ENCODE data around the gene UBE2J2. TPM values are rescaled to one million over a fixed set of nuclear protein-coding genes. Genes with fewer than 3 reads are reported as not detected.

Gene UBE2J2
- total RNA-seq, 2 donors from 2014 or later = 69.9 to 72.7 TPM

DNA sequence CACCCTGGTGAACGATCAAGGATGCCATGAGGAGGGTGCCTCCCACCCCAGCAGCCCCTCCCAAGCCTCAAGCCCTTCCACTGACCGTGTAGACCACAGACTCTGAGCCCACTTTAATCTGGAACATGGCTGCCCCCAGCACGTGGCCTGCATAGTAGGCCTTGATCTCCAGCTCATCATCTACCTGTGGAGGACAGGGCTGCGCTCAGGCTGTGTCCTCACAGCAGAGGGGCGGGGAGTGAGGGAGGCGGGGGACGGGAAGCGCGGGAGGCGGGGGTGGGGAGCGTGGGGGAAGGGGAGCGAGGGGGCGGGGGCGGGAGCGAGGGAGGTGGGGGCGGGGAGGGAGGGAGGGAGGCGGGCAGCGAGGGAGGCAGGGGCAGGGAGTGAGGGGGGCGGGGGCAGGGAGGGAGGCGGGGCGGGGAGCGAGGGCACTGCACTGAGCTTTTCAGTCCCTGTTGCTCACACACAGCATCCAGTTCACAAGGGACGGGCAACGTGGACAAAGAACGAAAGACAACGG lies 41.8 kb upstream of the UBE2J2 start:
- Mint-ChIP-seq H3K4me1 (peaks cover 3% of the 10 kb centered on the region), H3K9me3 (no peaks in the 10 kb centered on the region), H3K36me3 (ENCODE audit: low read depth) (peaks cover 37% of the 10 kb centered on the region), H3K27ac (peak overlapping the region; percentile 52), H3K27me3 (ENCODE audit: insufficient read depth) (no peaks in the 10 kb centered on the region), H3K4me3 (no peak overlapping the region)
- Histone ChIP-seq H3K4me3 (ENCODE audit: low read length) (no peak overlapping the region), H3K4me1 (ENCODE audit: control insufficient read depth, insufficient read depth, low read length) (no peaks in the 10 kb centered on the region), H3K27me3 (ENCODE audit: control insufficient read depth, insufficient read depth, low read length, poor library complexity, severe bottlenecking) (no peaks in the 10 kb centered on the region), H3K27ac (ENCODE audit: low read depth, low read length) (peak overlapping the region; percentile 63), H3K36me3 (ENCODE audit: control insufficient read depth, insufficient read depth, low read length) (peaks cover 59% of the 10 kb centered on the region), H3K9ac (ENCODE audit: extremely low read depth, low read length, poor library complexity, severe bottlenecking) (no peak overlapping the region), H3K9me3 (ENCODE audit: control insufficient read depth, low read length) (no peaks in the 10 kb centered on the region)
- TF ChIP-seq CTCF (conservative IDR thresholded peaks at IDR 0.05) = no peak
- 37 to 43% methylated on average over 6 to 9 of the region's 26 CpGs for WGBS, 2 experiments (ENCODE audit: insufficient coverage in 1 of 2, insufficient read length in 1 of 2)
- peak; percentile 83 for DNase-seq

- Mint-ChIP-seq H3K27ac (peak overlapping the region; percentile 52), H3K4me3 (no peak overlapping the region), H3K27me3 (ENCODE audit: insufficient read depth) (no peaks in the 10 kb centered on the region), H3K4me1 (peaks cover 3% of the 10 kb centered on the region), H3K9me3 (no peaks in the 10 kb centered on the region), H3K36me3 (ENCODE audit: low read depth) (peaks cover 37% of the 10 kb centered on the region)
- no peaks in the 10 kb centered on the region for H3K4me1 ChIP-seq (ENCODE audit: control insufficient read depth, insufficient read depth, low read length)
- no peak for TF ChIP-seq CTCF (conservative IDR thresholded peaks at IDR 0.05)
- no peak overlapping the region for H3K4me3 ChIP-seq (ENCODE audit: low read length)
- WGBS, 2 experiments (ENCODE audit: insufficient coverage in 1 of 2, insufficient read length in 1 of 2) = 96 to 98% methylated on average over 21 to 23 of the region's 23 CpGs
- no peaks in the 10 kb centered on the region for H3K9me3 ChIP-seq (ENCODE audit: control insufficient read depth, low read length)
- no peaks in the 10 kb centered on the region for H3K27me3 ChIP-seq (ENCODE audit: control insufficient read depth, insufficient read depth, low read length, poor library complexity, severe bottlenecking)
- H3K36me3 ChIP-seq (ENCODE audit: control insufficient read depth, insufficient read depth, low read length) = peaks cover 60% of the 10 kb centered on the region
- no peak overlapping the region for H3K9ac ChIP-seq (ENCODE audit: extremely low read depth, low read length, poor library complexity, severe bottlenecking)
- peak overlapping the region; percentile 63 for H3K27ac ChIP-seq (ENCODE audit: low read depth, low read length)
- DNase-seq = no peak
Measured at GRCh38 chr1:1314678-1315335, 41.2 kb upstream of the UBE2J2 start.

DNA sequence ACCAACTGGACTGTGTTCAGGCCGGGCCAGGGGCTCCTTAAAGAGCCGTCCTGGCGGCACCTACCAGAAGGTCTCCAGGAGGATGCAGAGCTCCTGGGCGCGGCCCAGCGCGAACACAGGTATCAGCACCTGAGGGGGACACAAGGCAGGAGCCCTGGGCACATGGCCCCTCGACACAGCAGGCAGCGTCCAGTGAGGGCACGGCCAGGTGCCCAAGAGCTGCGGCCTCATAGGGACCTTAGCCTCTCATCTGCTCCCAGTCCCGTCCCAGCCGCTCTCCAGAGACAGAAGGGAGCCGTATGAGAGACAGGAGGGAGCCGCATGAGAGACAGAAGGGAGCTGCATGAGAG lies 40.6 kb upstream of the UBE2J2 start:
- Mint-ChIP-seq H3K4me3 (no peak overlapping the region), H3K4me1 (peaks cover 3% of the 10 kb centered on the region), H3K27ac (no peak overlapping the region), H3K9me3 (no peaks in the 10 kb centered on the region), H3K36me3 (ENCODE audit: low read depth) (peaks cover 32% of the 10 kb centered on the region), H3K27me3 (ENCODE audit: insufficient read depth) (no peaks in the 10 kb centered on the region)
- no peak overlapping the region for H3K9ac ChIP-seq (ENCODE audit: extremely low read depth, low read length, poor library complexity, severe bottlenecking)
- DNase-seq = no peak
- H3K4me3 ChIP-seq (ENCODE audit: low read length) = no peak overlapping the region
- no peak for TF ChIP-seq CTCF (conservative IDR thresholded peaks at IDR 0.05)
- peaks cover 55% of the 10 kb centered on the region for H3K36me3 ChIP-seq (ENCODE audit: control insufficient read depth, insufficient read depth, low read length)
- H3K4me1 ChIP-seq (ENCODE audit: control insufficient read depth, insufficient read depth, low read length) = no peaks in the 10 kb centered on the region
- no peaks in the 10 kb centered on the region for H3K27me3 ChIP-seq (ENCODE audit: control insufficient read depth, insufficient read depth, low read length, poor library complexity, severe bottlenecking)
- no peaks in the 10 kb centered on the region for H3K9me3 ChIP-seq (ENCODE audit: control insufficient read depth, low read length)
- 92 to 96% methylated on average over 15 of the region's 15 CpGs for WGBS, 2 experiments (ENCODE audit: insufficient coverage in 1 of 2, insufficient read length in 1 of 2)
- no peak overlapping the region for H3K27ac ChIP-seq (ENCODE audit: low read depth, low read length)
